Fibroblast of skin of back (primary cell): ENCODE data around the gene TARP.
"Not testable (repeated sequence)": the region's sequence is repeated elsewhere in the genome, so short reads cannot be mapped to it uniquely, and the experiment has no call there.

Source experiments
- DNase-seq: peaks from one replicate; pipeline ENCODE4 v3.0.0-alpha.2; 2013

The TARP gene

GRCh38 chr7:38259157-38259556, 14.3 kb downstream of the TARP start:
- DNase-seq: not testable (repeated sequence)

GRCh38 chr7:38257350-38257677, 16.1 kb downstream of the TARP start:
- DNase-seq: no peak

- not testable (repeated sequence) for DNase-seq
Measured at GRCh38 chr7:38249849-38250248, 23.6 kb downstream of the TARP start.

DNA sequence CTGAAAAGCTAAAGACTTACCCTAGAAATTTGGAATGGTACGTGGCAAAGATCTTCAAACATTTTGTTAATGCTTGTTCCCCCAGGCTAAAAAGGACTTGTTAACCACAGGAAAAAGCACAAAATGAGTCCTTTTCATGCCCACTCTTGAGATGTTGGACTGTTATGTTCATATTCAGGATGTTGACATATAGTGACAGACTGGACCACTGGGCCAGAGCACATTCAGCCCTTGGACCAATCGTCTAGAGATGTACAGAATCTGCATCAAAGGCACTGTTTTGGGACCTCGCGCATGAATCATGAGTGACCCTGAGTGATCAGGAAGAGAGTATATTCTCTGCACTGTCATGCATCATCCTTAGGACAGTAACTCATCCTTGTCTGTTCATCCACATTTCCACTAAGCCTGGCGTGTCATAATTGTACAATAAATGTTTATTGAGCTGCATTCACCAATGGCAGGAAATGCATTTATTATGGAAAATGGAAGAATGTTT, 25.3 kb downstream of the TARP start:
- no peak for DNase-seq

GRCh38 chr7:38245409-38245977, 27.9 kb downstream of the TARP start:
- no peak for DNase-seq

GRCh38 chr7:38244516-38244915, 28.9 kb downstream of the TARP start:
- no peak for DNase-seq

- DNase-seq: not testable (repeated sequence)
Measured at GRCh38 chr7:38243345-38243744, 30.1 kb downstream of the TARP start.

DNA sequence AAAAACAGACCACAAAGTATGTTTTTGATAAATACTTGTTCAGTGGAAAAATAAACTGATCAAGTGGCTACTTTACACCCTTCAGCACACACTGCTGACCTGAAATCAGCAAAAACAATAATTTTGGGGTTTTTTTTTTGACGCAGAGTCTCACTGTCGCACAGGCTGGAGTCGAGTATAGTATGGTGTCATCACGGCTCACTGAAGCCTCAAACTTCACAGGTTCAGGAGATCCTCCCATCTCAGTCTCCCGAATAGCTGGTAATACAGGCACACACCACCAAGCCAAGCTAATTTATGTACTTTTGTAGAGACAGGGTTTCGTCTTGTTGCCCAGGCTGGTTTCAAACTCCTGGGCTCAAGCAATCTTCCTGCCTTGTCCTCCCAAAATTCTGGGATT, 30.6 kb downstream of the TARP start:
- DNase-seq: no peak

GRCh38 chr7:38241071-38241470, 32.4 kb downstream of the TARP start:
- DNase-seq: no peak

DNA sequence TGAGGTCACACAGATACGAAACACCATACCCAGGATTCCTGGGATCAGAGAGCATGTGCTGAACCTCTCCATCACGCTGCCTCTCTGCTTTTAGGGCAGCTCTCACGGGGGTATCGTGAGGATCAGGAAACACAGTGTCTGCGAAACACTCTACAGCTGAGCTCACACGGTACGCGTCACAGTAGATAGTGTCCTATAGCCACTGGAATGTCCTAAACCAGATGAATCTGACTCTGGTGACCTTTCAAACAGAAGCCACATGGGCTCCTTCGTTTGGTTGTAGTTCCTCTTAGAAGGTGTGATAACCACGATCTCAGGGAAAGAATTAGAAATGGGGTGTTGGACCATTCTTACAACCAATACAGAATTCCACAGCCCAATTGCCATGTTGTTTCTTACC, 34.3 kb downstream of the TARP start:
- DNase-seq: not testable (repeated sequence)

DNA sequence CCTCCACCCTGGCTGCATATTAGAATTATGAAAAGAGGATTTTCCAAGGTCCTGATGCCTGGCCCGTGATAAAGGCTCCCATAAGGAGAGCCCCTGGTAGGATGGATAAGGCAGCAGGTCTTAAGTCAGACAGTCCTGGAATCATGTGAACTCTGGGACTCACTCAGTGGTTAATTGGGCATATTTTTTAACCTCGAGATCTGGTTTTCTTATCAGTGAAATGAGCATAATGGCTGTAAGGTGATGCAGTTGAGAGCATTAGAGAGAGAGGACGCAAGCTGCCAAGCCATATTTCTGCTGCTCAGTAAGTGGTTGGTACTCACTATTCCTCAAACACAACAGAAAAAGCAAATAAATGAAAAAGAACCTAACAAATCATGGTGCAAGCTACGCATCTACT, 37.8 kb downstream of the TARP start:
- no peak for DNase-seq

GRCh38 chr7:38234759-38235158, 38.7 kb downstream of the TARP start:
- not testable (repeated sequence) for DNase-seq

GRCh38 chr7:38232502-38233366, 40.7 kb downstream of the TARP start:
- DNase-seq: peak; percentile 2

DNA sequence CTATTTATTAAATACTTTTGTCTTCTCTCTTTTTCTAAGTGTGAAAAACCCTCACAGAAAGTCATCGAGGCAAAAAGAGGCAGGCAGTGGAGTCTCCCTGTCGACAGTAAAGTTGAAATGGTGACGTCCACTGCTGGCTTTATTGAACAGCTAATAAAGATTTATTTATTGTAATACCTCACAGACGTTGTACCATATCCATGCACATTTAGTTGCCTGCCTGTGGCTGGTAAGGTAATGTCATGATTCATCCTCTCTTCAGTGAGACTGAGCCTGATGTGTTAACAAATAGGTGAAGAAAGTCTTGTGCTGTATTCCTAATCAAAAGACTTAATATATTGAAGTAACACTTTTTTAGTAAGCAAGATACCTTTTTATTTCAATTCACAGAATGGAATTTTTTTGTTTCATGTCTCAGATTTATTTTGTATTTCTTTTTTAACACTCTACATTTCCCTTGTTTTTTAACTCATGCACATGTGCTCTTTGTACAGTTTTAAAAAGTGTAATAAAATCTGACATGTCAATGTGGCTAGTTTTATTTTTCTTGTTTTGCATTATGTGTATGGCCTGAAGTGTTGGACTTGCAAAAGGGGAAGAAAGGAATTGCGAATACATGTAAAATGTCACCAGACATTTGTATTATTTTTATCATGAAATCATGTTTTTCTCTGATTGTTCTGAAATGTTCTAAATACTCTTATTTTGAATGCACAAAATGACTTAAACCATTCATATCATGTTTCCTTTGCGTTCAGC, 43.4 kb downstream of the TARP start:
- no peak for DNase-seq

DNA sequence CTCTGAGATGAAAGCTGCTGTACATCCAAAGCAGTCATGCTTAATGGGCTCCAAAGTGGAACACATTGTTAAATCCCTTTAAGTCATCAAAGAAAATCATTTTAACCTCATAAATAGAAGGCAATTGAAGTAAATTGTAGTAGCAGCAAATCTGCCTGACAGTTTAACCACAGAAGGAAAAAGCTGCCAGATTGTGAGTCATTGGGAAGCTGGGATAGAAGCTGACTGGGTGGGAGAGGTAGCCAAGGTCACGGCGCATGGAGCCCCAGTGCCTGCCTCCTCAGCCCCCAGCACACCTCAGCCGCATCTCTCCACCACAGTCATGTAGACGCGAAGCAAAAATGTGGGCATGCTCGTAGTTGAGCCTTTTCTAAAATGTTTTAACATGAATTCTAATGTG, 44.0 kb downstream of the TARP start:
- DNase-seq: peak; percentile 17

DNA sequence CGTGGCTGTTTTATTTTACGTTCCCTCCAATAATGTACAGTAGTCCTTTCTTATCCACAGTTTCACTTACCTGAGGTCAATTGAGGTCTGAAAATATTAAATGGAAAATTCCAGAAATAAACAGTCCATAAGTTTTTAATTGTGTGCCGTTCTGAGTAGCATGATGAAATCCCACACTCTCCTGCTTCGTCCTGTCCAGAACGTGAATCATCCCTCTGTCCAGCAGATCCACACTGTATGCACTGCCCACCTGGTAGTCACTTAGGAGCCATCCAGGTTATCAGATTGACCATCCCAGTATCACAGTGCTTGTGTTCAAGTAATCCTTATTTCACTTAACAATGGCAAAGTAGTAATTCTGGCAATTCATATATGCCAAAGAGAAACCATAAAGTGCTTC, 49.0 kb downstream of the TARP start:
- DNase-seq: no peak

DNA sequence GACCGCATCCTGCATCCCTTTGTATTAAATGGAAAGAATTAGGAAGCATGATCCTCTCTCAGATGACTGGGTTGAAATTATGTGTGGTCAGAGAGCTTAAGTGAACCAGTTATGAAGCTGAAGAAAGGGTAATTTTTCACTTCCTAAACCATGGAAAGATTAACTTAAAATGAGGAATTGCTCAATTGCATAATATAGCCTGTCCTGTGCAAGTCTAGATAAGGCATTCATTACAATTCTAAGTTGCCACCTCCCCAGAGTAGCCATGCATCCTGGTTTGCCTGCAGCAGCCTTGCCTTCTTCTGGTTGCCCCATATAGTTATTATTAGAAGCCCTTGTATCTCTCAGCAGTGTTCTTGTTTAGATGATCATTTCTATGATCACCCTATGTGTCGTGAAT, 50.1 kb downstream of the TARP start:
- DNase-seq: no peak

DNA sequence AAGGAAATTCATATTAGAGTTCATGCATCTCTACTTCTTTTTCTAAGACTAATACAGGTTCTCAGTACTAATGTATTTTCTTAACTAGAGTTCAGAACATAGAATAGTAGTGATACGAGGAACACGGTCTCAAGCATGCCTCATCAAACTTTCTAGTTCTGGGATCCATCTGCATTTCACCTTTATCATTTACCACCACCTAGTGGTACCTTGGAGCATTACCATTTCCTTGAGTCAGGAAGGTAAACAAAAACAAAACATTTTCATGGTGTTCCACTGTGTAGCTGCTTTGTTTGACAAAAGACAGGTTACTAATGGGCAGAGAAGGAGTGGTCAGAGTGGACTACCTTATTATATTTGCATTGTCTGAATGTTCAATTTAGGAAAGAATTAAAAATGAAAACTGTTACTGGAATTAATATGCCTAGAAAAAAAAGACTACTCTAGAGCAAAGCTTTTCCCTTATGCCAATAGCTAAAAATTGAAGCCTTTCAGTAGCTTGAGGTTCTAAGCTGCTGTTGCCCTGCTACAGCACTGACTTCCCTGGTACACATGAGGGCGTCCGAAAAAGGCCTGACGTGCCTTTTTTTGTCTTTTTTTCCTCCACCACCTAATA, 50.8 kb downstream of the TARP start:
- DNase-seq: peak; percentile 52

DNA sequence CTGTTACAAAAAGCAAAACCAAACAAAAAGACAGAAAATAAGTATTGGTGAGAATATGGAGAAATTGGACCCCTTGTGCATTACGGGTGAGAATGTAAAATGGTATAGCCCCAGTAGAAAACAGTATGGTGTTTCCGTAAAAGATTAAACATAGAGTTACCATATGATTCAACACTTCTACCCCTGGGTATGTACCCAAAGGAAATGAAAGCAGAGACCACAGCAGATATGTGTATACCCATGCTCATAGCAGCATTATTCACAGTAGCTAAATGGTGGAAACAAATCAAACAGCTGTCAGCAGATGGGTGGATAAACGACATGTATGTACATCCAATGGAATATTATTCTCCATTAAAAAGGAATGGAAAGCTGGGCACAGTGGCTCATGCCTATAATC, 53.0 kb downstream of the TARP start:
- DNase-seq: no peak

DNA sequence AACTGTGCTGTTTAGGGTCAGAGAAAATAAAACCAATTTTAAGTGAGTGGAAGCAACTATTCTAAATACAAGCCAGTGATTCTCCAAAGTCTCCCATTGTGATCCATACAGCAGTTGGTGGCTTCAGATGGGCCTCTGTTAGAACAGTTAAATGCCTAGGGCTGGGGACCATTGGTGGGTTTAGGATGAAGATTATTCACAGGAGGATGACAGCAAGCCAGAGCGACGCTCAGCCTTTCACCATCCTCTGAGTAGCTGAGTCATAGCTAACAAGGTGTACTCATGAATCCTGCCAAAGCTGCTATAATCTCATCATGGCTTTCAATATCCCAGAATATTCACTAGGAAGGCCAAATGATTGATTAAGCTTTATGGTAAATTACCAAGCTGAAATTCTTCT, 55.8 kb downstream of the TARP start:
- no peak for DNase-seq

DNA sequence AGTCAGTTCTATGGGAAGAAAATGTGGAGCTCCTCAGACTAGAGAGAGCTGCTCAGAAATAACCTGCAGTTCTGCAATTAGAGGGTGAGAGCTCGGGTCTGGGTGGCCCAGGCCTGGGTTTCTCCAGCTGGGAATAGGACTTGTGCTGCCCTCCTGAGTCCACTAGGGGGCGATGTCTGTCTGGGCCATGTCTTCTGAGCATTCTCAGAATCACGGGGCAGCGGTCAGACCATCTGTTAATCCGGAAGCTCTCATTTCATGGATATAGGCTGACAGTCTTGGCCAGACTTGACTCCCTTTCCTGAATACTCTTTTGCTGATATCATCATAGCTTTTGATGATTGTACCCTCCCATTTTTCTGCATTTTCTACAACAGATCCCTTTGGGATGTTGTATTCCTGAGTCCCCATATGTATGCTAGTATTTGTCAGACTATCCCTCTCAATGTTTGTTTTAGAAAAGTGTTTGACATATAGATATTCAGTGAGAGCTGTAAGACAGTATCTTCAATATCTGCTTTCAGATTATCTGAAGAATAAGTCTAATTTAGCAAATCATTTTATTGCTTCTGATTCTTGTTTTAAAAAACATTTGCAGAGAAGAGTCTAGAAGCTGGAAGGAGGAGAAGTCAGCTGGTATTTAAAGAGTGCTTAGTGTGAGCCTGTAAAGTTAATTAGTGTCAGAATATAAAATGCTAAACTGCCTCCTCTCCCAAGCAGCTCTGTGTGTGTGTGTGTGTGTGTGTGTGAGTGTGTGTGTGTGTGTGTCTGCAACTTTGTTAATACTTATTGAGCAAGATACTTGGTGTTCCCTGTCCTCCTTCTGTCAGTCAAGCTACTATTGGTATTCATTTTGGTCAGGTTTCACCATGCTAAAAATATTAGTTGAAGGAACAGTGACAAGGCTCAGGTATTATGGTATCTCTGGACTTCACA, 57.4 kb downstream of the TARP start:
- DNase-seq: peak; percentile 82

- DNase-seq: no peak
Measured at GRCh38 chr7:38215115-38215514, 58.3 kb downstream of the TARP start.
